Adrenal gland (tissue), 5 donors: Measurements from ENCODE around the gene LUC7L3.

ENCODE experiments used
- POLR2A ChIP-seq, 2 donors: fragments of 450-650 bp; IDR thresholded peaks; one replicate each; pipeline ENCODE4 v1.6.1; 2017; ENCODE audit warnings: antibody characterized with exemption in 2 of 2, mild to moderate bottlenecking in 2 of 2, moderate library complexity in 1 of 2
- TF ChIP-seq, protein P1 (sequence below), 6 experiments: fragments of 450-650 bp in 4 of 6; fragments of 200-600 bp in 2 of 6; sonication (generic) in 1 of 6; IDR thresholded peaks; 1 replicate in 5 of 6; 2 replicates in 1 of 6; pipeline versions ENCODE4 v1.5.1 to v1.8.0; 2016 to 2021; ENCODE audit warnings: antibody characterized with exemption in 6 of 6, mild to moderate bottlenecking in 2 of 6, moderate library complexity in 1 of 6
- donor health status: DM: no; HTN: no; CAD: no.

GRCh38 chr17:50690887-50691549 is 28.4 kb upstream of the LUC7L3 start:
- TF ChIP-seq POLR2A (IDR thresholded peaks at IDR 0.05) = no peak
- TF ChIP-seq, protein P1, sequence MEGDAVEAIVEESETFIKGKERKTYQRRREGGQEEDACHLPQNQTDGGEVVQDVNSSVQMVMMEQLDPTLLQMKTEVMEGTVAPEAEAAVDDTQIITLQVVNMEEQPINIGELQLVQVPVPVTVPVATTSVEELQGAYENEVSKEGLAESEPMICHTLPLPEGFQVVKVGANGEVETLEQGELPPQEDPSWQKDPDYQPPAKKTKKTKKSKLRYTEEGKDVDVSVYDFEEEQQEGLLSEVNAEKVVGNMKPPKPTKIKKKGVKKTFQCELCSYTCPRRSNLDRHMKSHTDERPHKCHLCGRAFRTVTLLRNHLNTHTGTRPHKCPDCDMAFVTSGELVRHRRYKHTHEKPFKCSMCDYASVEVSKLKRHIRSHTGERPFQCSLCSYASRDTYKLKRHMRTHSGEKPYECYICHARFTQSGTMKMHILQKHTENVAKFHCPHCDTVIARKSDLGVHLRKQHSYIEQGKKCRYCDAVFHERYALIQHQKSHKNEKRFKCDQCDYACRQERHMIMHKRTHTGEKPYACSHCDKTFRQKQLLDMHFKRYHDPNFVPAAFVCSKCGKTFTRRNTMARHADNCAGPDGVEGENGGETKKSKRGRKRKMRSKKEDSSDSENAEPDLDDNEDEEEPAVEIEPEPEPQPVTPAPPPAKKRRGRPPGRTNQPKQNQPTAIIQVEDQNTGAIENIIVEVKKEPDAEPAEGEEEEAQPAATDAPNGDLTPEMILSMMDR (IDR thresholded peaks at IDR 0.05) = no peak
